Neural crest cell (in vitro differentiated cells): Measurements from ENCODE around the gene TUBA3D. TPM values are rescaled to one million over a fixed set of nuclear protein-coding genes. Genes with fewer than 3 reads are reported as not detected.
"Not testable (repeated sequence)": the region's sequence is repeated elsewhere in the genome, so short reads cannot be mapped to it uniquely, and the experiment has no call there.

ENCODE experiments used
- DNase-seq: peaks from one replicate; pipeline ENCODE4 v3.0.0; 2021; ENCODE audit warnings: low read depth, mixed read lengths, low spot score
- H3K27ac Mint-ChIP-seq: one replicate; pipeline ENCODE4 v1.8.0; 2021; ENCODE audit warnings: mild to moderate bottlenecking, mixed read lengths; ENCODE audit not compliant: unreplicated experiment
- H3K27me3 Mint-ChIP-seq: 2 replicates; pipeline ENCODE4 v1.8.0; 2021; ENCODE audit warnings: low read depth, mild to moderate bottlenecking, mixed read lengths
- H3K36me3 Mint-ChIP-seq: 2 replicates; pipeline ENCODE4 v1.8.0; 2021; ENCODE audit warnings: low read depth, mild to moderate bottlenecking, mixed read lengths
- H3K4me1 Mint-ChIP-seq: 2 replicates; pipeline ENCODE4 v1.8.0; 2021; ENCODE audit warnings: mixed read lengths
- H3K4me3 Mint-ChIP-seq: one replicate; pipeline ENCODE4 v1.8.0; 2021; ENCODE audit warnings: mild to moderate bottlenecking, mixed read lengths
- H3K9me3 Mint-ChIP-seq: 2 replicates; pipeline ENCODE4 v1.8.0; 2021; ENCODE audit warnings: mixed read lengths
- total RNA-seq: library from RNA; stranded (reverse); gene quantifications from 2 replicates; pipeline ENCODE4 v1.2.1, GENCODE V29; 2021
- TF ChIP-seq, protein P1 (sequence below): fragments of 200-600 bp; sonication (generic); conservative IDR thresholded peaks from 2 replicates; pipeline ENCODE4 v1.5.0; 2021; ENCODE audit warnings: antibody characterized with exemption, mild to moderate bottlenecking

Gene TUBA3D
- total RNA-seq, 1 donor from 2014 or later = not detected

DNA sequence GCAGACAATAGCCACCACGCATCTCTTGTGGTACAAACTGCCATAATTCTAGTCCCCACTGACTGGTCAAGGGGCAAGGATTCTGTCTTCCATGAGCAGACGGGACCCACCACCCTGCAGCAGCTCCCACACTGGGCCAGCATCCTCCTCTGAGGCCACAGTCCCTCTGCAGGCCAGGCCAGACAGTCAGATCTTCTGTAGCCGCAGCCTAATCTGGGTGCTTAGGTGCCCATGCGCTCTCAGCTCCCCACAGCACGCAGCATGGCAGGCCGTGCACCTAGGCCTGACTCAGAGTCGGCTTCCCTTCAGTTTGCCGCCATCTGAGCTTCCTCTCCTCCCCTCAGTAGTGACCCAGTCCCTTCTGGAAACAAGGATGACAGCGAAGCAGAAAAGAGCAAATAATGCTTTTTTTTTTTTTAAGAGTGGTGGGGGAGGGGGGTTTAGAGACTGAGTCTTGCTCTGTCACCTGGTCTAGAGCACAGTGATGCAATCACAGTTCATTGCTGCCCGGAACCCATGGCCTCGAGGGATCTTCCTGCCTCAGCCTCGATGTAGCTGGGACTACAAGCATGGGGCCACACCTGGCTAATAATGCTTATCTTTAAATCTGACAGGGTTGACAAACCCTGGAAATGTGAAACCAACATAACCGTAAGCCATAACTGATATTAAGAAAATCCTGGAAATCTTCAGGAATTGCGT, 10.4 kb downstream of the TUBA3D start:
- not testable (repeated sequence) for H3K4me3 Mint-ChIP-seq, H3K9me3 Mint-ChIP-seq
- H3K4me1 Mint-ChIP-seq = peaks cover 11% of the 10 kb centered on the region

DNA sequence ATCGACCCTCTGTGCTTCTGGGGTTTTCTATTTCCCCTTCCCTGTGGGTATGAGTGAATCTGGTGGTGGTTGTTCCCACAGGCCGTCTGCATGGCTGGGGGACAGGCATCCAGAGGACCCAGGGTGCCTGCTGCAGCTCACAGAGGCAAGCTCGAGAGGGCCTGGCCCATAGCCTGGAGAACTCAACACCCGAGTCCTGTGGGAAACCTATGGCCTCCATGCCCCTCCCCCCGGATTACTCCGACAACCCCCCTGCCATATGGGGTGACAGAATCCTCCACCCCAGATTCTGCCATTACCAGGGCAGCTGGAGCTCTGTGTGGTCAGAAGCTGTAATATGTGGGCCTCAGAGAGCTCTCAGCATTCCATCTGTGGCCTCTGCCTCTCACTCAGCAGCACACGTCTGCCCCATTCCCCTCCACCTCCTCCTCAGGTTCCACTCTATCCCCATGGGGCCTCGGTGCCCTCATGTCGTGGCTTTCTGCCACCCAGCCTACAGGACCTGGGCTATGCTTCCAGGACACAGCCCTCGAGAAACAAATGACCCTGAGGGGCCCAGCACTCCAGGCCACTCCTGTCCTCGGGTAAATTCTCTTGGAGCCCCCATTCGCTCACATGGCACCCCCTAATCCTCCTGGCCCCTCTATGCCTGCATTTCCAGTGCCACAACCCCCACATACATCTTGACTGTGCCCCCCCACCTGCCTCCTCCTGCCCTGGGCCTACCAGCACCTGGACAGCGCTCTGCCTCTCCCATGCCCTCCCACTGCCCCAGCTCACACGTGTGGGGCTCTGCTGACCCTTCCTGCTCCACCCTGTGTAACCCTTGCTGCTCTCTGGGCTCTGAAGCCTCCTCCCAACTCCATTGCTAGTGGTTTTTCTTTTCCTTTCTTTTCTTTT, 12.6 kb downstream of the TUBA3D start:
- Mint-ChIP-seq H3K4me1 (peaks cover 16% of the 10 kb centered on the region), H3K4me3 (no peak overlapping the region), H3K27ac (no peak overlapping the region), H3K27me3 (no peaks in the 10 kb centered on the region), H3K9me3 (no peaks in the 10 kb centered on the region), H3K36me3 (no peaks in the 10 kb centered on the region)
- TF ChIP-seq, protein P1, sequence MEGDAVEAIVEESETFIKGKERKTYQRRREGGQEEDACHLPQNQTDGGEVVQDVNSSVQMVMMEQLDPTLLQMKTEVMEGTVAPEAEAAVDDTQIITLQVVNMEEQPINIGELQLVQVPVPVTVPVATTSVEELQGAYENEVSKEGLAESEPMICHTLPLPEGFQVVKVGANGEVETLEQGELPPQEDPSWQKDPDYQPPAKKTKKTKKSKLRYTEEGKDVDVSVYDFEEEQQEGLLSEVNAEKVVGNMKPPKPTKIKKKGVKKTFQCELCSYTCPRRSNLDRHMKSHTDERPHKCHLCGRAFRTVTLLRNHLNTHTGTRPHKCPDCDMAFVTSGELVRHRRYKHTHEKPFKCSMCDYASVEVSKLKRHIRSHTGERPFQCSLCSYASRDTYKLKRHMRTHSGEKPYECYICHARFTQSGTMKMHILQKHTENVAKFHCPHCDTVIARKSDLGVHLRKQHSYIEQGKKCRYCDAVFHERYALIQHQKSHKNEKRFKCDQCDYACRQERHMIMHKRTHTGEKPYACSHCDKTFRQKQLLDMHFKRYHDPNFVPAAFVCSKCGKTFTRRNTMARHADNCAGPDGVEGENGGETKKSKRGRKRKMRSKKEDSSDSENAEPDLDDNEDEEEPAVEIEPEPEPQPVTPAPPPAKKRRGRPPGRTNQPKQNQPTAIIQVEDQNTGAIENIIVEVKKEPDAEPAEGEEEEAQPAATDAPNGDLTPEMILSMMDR = no peak
- DNase-seq = no peak

More for the DNA sequence above, 10.4 kb downstream of the TUBA3D start:
- H3K36me3 Mint-ChIP-seq, H3K27ac Mint-ChIP-seq, H3K27me3 Mint-ChIP-seq, DNase-seq: not testable (repeated sequence)

DNA sequence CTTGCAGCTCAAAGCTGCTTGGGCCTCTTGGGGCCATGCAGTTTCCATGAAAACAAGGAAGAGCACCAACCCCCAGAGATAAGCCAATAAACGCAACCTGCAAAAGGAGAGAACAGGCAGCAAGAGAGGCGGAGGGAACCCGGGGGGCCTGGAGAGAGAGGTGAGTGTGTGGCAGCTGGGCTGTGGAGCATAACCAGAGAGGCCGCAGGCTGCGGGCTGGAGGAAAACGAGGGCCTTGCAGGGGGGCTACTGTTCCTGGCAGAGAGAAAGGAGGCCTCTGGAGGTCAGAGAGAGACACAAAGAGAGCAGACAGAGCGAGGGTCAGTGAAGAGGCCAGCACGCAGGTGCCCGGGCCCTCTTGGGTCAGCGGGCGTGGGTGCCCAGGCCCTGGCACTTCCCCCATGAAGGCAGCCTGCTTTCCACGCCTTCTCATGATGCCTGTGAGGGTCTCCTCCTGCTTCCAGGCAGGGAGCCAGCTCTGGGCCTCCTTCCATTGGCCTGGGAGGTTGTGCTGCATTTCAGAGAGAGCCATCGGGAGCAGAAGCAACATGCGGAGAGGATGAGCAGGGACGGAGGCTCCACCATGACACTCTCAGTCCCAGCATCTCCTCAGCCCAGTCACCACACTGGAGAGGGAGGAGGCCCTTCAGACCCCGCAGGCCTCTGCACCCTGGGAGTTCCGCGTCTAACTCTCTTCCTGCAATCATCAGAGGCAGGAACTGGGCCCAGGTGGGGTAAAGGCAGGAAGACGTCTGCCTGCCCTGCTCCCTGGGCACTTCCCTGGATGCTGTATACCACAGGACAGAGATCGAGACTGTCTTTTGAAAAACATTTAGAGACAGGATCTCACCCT, 14.9 kb downstream of the TUBA3D start:
- H3K4me1 Mint-ChIP-seq = peaks cover 21% of the 10 kb centered on the region
- H3K27me3 Mint-ChIP-seq, H3K36me3 Mint-ChIP-seq, H3K9me3 Mint-ChIP-seq, DNase-seq: not testable (repeated sequence)
- peak overlapping the region; percentile 89 for H3K4me3 Mint-ChIP-seq
- H3K27ac Mint-ChIP-seq = peak overlapping the region; percentile 71

DNA sequence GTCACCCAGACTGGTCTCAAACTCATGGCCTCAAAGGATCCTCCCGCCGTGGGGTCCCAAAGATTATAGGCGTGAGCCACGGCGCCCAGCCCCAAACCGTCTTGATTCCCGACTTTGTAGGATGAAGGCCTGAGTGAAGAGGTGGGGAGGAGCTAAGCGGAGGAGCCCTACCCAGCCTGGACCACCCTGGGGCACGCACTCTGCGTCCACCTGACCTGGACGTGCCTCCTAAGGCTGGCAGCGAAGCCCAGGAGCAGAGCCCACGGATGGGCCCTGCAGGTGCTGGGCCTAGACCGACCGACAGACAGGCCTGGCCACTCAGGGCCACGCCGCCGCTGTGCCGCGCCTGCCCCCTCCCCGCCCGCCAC, 15.5 kb downstream of the TUBA3D start:
- H3K27me3 Mint-ChIP-seq, H3K36me3 Mint-ChIP-seq, DNase-seq, H3K27ac Mint-ChIP-seq, H3K9me3 Mint-ChIP-seq: not testable (repeated sequence)
- Mint-ChIP-seq H3K4me1 (peaks cover 21% of the 10 kb centered on the region), H3K4me3 (peak overlapping the region; percentile 89)

DNA sequence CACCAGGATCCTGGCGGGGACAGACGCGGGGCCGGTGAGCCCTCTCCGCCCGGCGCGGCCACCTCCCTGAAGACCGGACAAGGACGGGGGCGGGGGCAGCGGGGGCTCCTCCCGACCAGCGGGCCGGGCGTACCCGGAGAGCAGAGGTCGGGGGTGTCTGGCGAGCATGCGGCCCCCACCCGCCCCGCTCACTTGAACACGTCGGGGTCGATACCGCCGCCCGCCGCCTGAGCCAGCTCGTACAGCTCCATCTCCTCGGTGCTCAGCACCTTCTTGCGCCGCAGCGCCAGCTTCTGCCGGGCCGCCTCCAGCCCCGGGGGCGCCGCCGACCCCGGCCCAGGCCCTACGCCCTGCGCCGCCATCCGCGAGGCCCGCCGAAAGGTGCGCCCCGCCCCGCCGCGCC, 16.1 kb downstream of the TUBA3D start, which contains the start of gene MZT2A:
TSS of gene MZT2A (minus strand) at position 383 of the 403 bp plus-strand sequence. CDS start at position 362, 21 bp downstream.
- H3K4me3 Mint-ChIP-seq = peak within 1 kb of the TSS; percentile 96
- peaks cover 21% of the 10 kb centered on the region for H3K4me1 Mint-ChIP-seq
- H3K27ac Mint-ChIP-seq = peak within 1 kb of the TSS; percentile 94
- not testable (repeated sequence) for H3K9me3 Mint-ChIP-seq, H3K27me3 Mint-ChIP-seq, DNase-seq, H3K36me3 Mint-ChIP-seq

DNA sequence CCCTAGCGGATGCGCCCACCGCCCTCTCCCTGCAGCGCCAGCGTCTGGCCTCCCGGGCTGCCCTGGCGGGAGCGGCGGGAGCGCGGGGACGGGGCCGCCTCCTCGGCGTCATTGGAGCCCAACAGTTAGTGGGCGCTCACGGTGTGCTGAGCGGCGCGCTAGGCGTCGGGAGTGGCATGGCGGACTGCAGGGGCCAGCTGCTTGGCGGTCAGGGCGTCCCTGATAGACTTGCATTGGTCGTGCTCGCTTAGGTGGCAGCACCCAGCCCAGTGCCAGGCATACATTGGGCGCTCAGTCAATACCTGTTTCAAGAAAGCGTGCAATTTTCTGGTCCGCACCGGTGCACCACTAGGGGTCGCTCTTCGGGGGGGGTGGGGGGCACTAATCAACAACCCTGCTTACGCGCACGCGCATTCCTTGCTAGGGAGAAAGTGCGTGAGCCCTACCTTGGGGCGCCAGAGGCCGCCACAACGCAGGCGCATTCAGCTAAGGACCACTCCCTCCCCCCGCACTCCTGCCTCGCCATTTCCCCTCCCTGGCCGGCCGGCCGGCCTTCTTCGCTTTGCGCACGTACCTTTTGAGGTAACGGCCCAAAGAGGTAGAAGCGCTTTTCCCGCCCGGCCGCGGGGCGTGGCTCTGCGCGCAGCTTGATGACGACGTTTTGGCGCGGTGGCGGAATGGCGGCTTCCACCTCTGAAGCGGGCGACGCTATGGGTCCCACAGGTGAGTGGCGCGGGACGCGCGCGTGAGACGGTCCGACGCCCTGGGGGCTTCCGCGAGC, 16.7 kb downstream of the TUBA3D start:
- Mint-ChIP-seq H3K36me3 (no peaks in the 10 kb centered on the region), H3K9me3 (no peaks in the 10 kb centered on the region), H3K27ac (peak overlapping the region; percentile 94), H3K4me1 (peaks cover 21% of the 10 kb centered on the region), H3K27me3 (no peaks in the 10 kb centered on the region), H3K4me3 (peak overlapping the region; percentile 96)
- TF ChIP-seq, protein P1 = peak; percentile 89
- DNase-seq = peak; percentile 83
